Hepatocyte (in vitro differentiated cells): ENCODE data around the gene CDHR2. TPM values are rescaled to one million over a fixed set of nuclear protein-coding genes. Genes with fewer than 3 reads are reported as not detected.

Experiments
- DNase-seq: peaks from one replicate; pipeline ENCODE4 v3.0.0-alpha.2; 2016; ENCODE audit warnings: low spot score
- H2AFZ ChIP-seq: fragments of 200-600 bp; sonication (generic); 2 replicates; pipeline ENCODE4 v1.6.0; 2016; ENCODE audit warnings: antibody characterized with exemption, mild to moderate bottlenecking
- H3K27ac ChIP-seq: fragments of 200-600 bp; sonication (generic); 2 replicates; pipeline ENCODE4 v1.5.1; 2016; ENCODE audit warnings: mild to moderate bottlenecking
- H3K27me3 ChIP-seq: fragments of 200-600 bp; sonication (generic); 2 replicates; pipeline ENCODE4 v1.6.1; 2016
- H3K36me3 ChIP-seq: fragments of 200-600 bp; sonication (generic); replicated peaks from 2 replicates; pipeline ENCODE4 v1.5.1; 2016; ENCODE audit warnings: low read depth; ENCODE audit not compliant: insufficient read depth
- H3K4me1 ChIP-seq: fragments of 200-600 bp; sonication (generic); 2 replicates; pipeline ENCODE4 v1.5.1; 2016; ENCODE audit warnings: mild to moderate bottlenecking, moderate library complexity; ENCODE audit not compliant: insufficient read depth
- H3K4me2 ChIP-seq: fragments of 200-600 bp; sonication (generic); 2 replicates; pipeline ENCODE4 v1.6.0; 2016
- H3K4me3 ChIP-seq: fragments of 200-600 bp; sonication (generic); 2 replicates; pipeline ENCODE4 v1.5.1; 2016; ENCODE audit warnings: mild to moderate bottlenecking
- H3K79me2 ChIP-seq: fragments of 200-600 bp; sonication (generic); 2 replicates; pipeline ENCODE4 v1.6.0; 2017; ENCODE audit warnings: mild to moderate bottlenecking
- H3K9me2 ChIP-seq: fragments of 200-600 bp; sonication (generic); replicated peaks from 2 replicates; pipeline ENCODE4 v1.6.0; 2017; ENCODE audit warnings: mild to moderate bottlenecking; ENCODE audit not compliant: insufficient read depth
- H3K9me3 ChIP-seq: fragments of 200-600 bp; sonication (generic); 2 replicates; pipeline ENCODE4 v1.5.1; 2016; ENCODE audit warnings: low read depth, mild to moderate bottlenecking
- H4K20me1 ChIP-seq: fragments of 200-600 bp; sonication (generic); 2 replicates; pipeline ENCODE4 v1.6.0; 2016; ENCODE audit warnings: mild to moderate bottlenecking; ENCODE audit not compliant: insufficient read depth, poor library complexity, severe bottlenecking
- EZH2 ChIP-seq: fragments of 200-600 bp; sonication (generic); IDR thresholded peaks from 2 replicates; pipeline ENCODE4 v1.6.1; 2016; ENCODE audit warnings: antibody characterized with exemption, mild to moderate bottlenecking, borderline replicate concordance
- EZH2phosphoT487 ChIP-seq: fragments of 200-600 bp; sonication (generic); IDR thresholded peaks from one replicate; pipeline ENCODE4 v1.6.1; 2018; ENCODE audit warnings: antibody characterized with exemption, mild to moderate bottlenecking, low read depth, moderate library complexity; ENCODE audit not compliant: unreplicated experiment, severe bottlenecking
- WGBS: methylation state at CpG from one replicate; pipeline ENCODE4 v1.1.6; 2016; ENCODE audit warnings: low lambda C conversion rate; ENCODE audit errors: missing lambda C conversion rate; 5-methylcytosine and 5-hydroxymethylcytosine counted together
- polyA plus RNA-seq: library from polyadenylated mRNA; unstranded; fragments of >200 nt; fragmentation: Nextera tagmentation; extraction: Ambion mirVana; gene quantifications from 2 replicates; pipeline ENCODE4 v1.2.1, GENCODE V29; 2016
- total RNA-seq: library from RNA; depleted of rRNA; stranded (reverse); fragments of >200 nt; gene quantifications from 2 replicates; pipeline ENCODE4 v1.2.3, GENCODE V29; 2014
- TF ChIP-seq, protein P1 (sequence below): fragments of 200-600 bp; sonication (generic); IDR thresholded peaks from 2 replicates; pipeline ENCODE4 v1.5.1; 2016; ENCODE audit warnings: antibody characterized with exemption, mild to moderate bottlenecking; ENCODE audit not compliant: poor library complexity

Gene CDHR2
- total and polyA plus RNA-seq, 2 experiments from 2014 or later: 28.3 to 29.8 TPM

DNA sequence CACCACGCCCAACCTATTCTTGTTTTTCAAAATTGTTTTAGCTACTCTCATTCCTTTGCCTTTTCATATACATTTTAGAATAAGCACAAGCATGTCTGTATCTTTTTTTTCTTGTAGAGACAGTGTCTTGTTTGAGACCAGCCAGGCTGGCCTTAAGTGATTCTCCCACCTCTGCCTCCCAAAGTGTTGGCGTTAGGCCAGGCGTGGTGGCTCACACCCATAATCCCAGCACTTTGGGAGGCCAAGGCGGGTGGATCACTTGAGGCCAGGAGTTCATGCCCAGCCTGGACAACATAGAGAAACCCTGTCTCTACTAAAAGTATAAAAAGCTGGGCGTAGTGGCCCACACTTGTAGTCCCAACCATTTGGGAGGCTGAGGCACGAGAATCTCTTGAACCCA lies 25.0 kb upstream of the CDHR2 start:
- Histone ChIP-seq H3K27ac (no peak overlapping the region), H3K9me2 (no peaks in the 10 kb centered on the region), H2AFZ (no peak overlapping the region), H3K4me2 (no peak overlapping the region), H3K79me2 (no peaks in the 10 kb centered on the region), H3K4me3 (no peak overlapping the region), H3K36me3 (no peaks in the 10 kb centered on the region), H3K9me3 (no peaks in the 10 kb centered on the region), H3K4me1 (no peaks in the 10 kb centered on the region), H4K20me1 (no peaks in the 10 kb centered on the region), H3K27me3 (no peaks in the 10 kb centered on the region)
- DNase-seq: no peak
- 91% methylated on average over 6 of the region's 6 CpGs for WGBS
- TF ChIP-seq, protein P1, sequence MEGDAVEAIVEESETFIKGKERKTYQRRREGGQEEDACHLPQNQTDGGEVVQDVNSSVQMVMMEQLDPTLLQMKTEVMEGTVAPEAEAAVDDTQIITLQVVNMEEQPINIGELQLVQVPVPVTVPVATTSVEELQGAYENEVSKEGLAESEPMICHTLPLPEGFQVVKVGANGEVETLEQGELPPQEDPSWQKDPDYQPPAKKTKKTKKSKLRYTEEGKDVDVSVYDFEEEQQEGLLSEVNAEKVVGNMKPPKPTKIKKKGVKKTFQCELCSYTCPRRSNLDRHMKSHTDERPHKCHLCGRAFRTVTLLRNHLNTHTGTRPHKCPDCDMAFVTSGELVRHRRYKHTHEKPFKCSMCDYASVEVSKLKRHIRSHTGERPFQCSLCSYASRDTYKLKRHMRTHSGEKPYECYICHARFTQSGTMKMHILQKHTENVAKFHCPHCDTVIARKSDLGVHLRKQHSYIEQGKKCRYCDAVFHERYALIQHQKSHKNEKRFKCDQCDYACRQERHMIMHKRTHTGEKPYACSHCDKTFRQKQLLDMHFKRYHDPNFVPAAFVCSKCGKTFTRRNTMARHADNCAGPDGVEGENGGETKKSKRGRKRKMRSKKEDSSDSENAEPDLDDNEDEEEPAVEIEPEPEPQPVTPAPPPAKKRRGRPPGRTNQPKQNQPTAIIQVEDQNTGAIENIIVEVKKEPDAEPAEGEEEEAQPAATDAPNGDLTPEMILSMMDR: no peak
- no peak for TF ChIP-seq EZH2
- TF ChIP-seq EZH2phosphoT487: no peak

DNA sequence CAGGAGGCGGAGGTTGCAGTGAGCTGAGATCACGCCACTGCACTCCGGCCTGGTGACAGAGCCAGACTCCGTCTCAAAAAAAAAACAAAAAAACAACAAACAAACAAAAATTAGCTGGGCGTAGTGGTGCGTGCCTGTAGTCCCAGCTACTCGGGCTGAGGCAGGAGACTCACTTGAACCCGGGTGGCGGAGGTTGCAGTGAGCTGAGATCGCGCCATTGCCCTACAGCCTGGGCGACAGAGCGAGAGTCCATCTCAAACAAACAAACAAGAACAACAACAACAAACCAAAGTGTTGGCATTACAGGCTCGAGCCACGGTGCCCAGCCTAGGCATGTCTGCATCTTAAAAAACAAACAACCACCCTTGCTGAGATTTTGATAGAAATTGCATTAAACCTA lies 24.2 kb upstream of the CDHR2 start:
- Histone ChIP-seq H4K20me1 (no peaks in the 10 kb centered on the region), H3K4me3 (no peak overlapping the region), H2AFZ (no peak overlapping the region), H3K27ac (no peak overlapping the region), H3K4me2 (no peak overlapping the region), H3K4me1 (no peaks in the 10 kb centered on the region), H3K79me2 (no peaks in the 10 kb centered on the region), H3K9me3 (no peaks in the 10 kb centered on the region), H3K27me3 (no peaks in the 10 kb centered on the region), H3K9me2 (no peaks in the 10 kb centered on the region), H3K36me3 (no peaks in the 10 kb centered on the region)
- DNase-seq: no peak
- TF ChIP-seq EZH2phosphoT487 (no peak), EZH2 (no peak)
- TF ChIP-seq, protein P1: no peak
- WGBS: 95% methylated on average over 15 of the region's 15 CpGs

DNA sequence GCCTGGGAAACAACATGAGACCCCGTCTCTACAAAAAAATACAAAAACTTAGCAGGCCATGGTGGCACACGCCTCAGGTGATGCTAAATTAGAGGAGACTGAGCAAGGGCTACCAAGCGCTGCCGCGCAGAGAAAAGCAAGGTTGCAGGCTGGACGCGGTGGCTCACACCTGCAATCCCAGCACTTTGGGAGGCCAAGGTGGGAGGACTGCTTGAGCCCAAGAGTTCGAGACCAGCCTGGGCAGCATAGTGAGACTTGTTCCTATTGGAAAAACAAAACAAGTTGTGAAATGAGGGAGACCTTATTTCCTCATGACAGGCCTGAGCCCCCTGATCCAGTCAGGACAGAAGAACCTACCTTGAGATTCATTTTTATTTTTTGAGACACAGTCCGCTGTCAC lies 23.5 kb upstream of the CDHR2 start:
- Histone ChIP-seq H3K9me3 (no peaks in the 10 kb centered on the region), H3K4me1 (no peaks in the 10 kb centered on the region), H3K36me3 (no peaks in the 10 kb centered on the region), H3K27ac (no peak overlapping the region), H2AFZ (no peak overlapping the region), H4K20me1 (no peaks in the 10 kb centered on the region), H3K9me2 (no peaks in the 10 kb centered on the region), H3K27me3 (no peaks in the 10 kb centered on the region), H3K4me2 (no peak overlapping the region), H3K4me3 (no peak overlapping the region), H3K79me2 (no peaks in the 10 kb centered on the region)
- WGBS: 99% methylated on average over 9 of the region's 9 CpGs
- TF ChIP-seq, protein P1: no peak
- DNase-seq: no peak

DNA sequence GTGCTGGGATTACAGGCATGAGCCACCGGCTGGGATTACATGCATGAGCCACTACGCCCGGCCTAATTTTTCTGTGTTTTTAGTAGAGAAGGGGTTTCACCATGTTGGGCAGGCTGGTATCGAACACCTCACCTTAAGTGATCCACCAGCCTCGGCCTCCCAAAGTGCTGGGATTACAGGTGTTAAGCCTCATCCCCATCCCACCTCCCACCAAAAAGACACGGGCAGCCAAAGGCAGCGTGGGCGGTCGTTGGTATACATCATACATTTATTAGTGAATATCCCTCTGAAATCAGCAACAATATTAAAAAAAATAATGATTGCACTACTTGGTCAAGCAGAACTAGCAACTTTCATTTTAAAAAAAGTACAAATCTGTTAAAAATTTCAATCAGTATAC lies 22.7 kb upstream of the CDHR2 start:
- Histone ChIP-seq H3K9me3 (no peaks in the 10 kb centered on the region), H3K79me2 (peaks cover 2% of the 10 kb centered on the region), H3K4me3 (no peak overlapping the region), H4K20me1 (peaks cover 4% of the 10 kb centered on the region), H3K4me1 (peaks cover 4% of the 10 kb centered on the region), H3K27me3 (no peaks in the 10 kb centered on the region), H3K4me2 (no peak overlapping the region), H3K9me2 (no peaks in the 10 kb centered on the region), H3K36me3 (no peaks in the 10 kb centered on the region), H2AFZ (no peak overlapping the region), H3K27ac (no peak overlapping the region)
- 93% methylated on average over 9 of the region's 9 CpGs for WGBS
- no peak for DNase-seq
- TF ChIP-seq EZH2phosphoT487: no peak
- no peak for TF ChIP-seq EZH2
- TF ChIP-seq, protein P1: no peak
